Measurements from ENCODE around the gene TNFSF9.
"Not testable (repeated sequence)": the region's sequence is repeated elsewhere in the genome, so short reads cannot be mapped to it uniquely, and the experiment has no call there.

Gene TNFSF9

GRCh38 chr19:6508028-6508771, 22.6 kb upstream of the TNFSF9 start:
- DNase-seq: not testable (repeated sequence)

- no peak for DNase-seq
Measured at GRCh38 chr19:6509118-6509971, 21.5 kb upstream of the TNFSF9 start.

GRCh38 chr19:6510618-6511017, 20.2 kb upstream of the TNFSF9 start:
- no peak for DNase-seq

GRCh38 chr19:6514089-6514488, 16.7 kb upstream of the TNFSF9 start:
- no peak for DNase-seq

- no peak for DNase-seq
Measured at GRCh38 chr19:6514926-6515544, 15.8 kb upstream of the TNFSF9 start.

GRCh38 chr19:6516018-6516658, 14.7 kb upstream of the TNFSF9 start:
- peak; percentile 96 for DNase-seq

- peak; percentile 84 for DNase-seq
Measured at GRCh38 chr19:6516659-6517291, 14.1 kb upstream of the TNFSF9 start.

- DNase-seq: no peak
Measured at GRCh38 chr19:6518145-6518911, 12.5 kb upstream of the TNFSF9 start.

GRCh38 chr19:6519289-6519688, 11.5 kb upstream of the TNFSF9 start:
- DNase-seq: peak; percentile 76

- DNase-seq: peak; percentile 28
Measured at GRCh38 chr19:6521718-6522646, 8.8 kb upstream of the TNFSF9 start.

- DNase-seq: no peak
Measured at GRCh38 chr19:6522712-6523111, 8.1 kb upstream of the TNFSF9 start.

- DNase-seq: no peak
Measured at GRCh38 chr19:6524311-6524710, 6.5 kb upstream of the TNFSF9 start.

- no peak for DNase-seq
Measured at GRCh38 chr19:6527893-6528543, 2.8 kb upstream of the TNFSF9 start.

- no peak for DNase-seq
Measured at GRCh38 chr19:6528544-6529121, 2.2 kb upstream of the TNFSF9 start.

GRCh38 chr19:6529351-6529750, 1.5 kb upstream of the TNFSF9 start:
- DNase-seq: no peak

- no peak for DNase-seq
Measured at GRCh38 chr19:6529937-6530385, 865 bp upstream of the TNFSF9 start.

- no peak for DNase-seq
Measured at GRCh38 chr19:6531163-6531955, 533 bp downstream of the TNFSF9 start.

- no peak for DNase-seq
Measured at GRCh38 chr19:6531956-6532243, 1.1 kb downstream of the TNFSF9 start.
